ENCODE data around the gene PKP4.

PKP4 gene

GRCh38 chr2:158486970-158487325 lies 30.2 kb downstream of the PKP4 start:
- ChIA-PET POLR2A (no interaction called here), CTCF (no interaction called here)
- DNase-seq (ENCODE audit: extremely low spot score), result no peak
- TF ChIP-seq CTCF (IDR thresholded peaks at IDR 0.05; ENCODE audit: control extremely low read depth, extremely low read depth, low read depth, missing control alignments), result no peak

GRCh38 chr2:158487419-158487818 lies 30.7 kb downstream of the PKP4 start:
- DNase-seq (ENCODE audit: extremely low spot score), result no peak
- TF ChIP-seq CTCF (IDR thresholded peaks at IDR 0.05; ENCODE audit: control extremely low read depth, extremely low read depth, low read depth, missing control alignments), result no peak
- CTCF ChIA-PET, result interaction anchor here (1.1 kb wide), 1 partner anchor 30 kb away, joined by 5 read pairs; no protein-coding TSS in a partner anchor
- POLR2A ChIA-PET, result no interaction called here

GRCh38 chr2:158488442-158489216 lies 31.9 kb downstream of the PKP4 start:
- no peak for TF ChIP-seq CTCF (IDR thresholded peaks at IDR 0.05; ENCODE audit: control extremely low read depth, extremely low read depth, low read depth, missing control alignments)
- ChIA-PET POLR2A (no interaction called here), CTCF (interaction anchor here (0.7 to 2.4 kb wide), 4 partner anchors 9 to 31 kb away, joined by 3 to 12 read pairs (median 5); no protein-coding TSS in a partner anchor)
- no peak for DNase-seq (ENCODE audit: extremely low spot score)

GRCh38 chr2:158489366-158490112 lies 32.8 kb downstream of the PKP4 start:
- POLR2A ChIA-PET, result interaction anchor here (0.7 kb wide), 1 partner anchor 760 kb away, joined by 3 read pairs; no protein-coding TSS in a partner anchor
- CTCF ChIA-PET, result interaction anchor here (1.0 to 2.4 kb wide), 7 partner anchors 8 to 28 kb away, joined by 3 to 12 read pairs (median 4); no protein-coding TSS in a partner anchor
- no peak for TF ChIP-seq CTCF (IDR thresholded peaks at IDR 0.05; ENCODE audit: control extremely low read depth, extremely low read depth, low read depth, missing control alignments)
- DNase-seq (ENCODE audit: extremely low spot score), result no peak

- ChIA-PET POLR2A (no interaction called here), CTCF (interaction anchor here (1.3 to 1.6 kb wide), 2 partner anchors 27 to 52 kb away, joined by 3 read pairs; no protein-coding TSS in a partner anchor)
- no peak for DNase-seq (ENCODE audit: extremely low spot score)
- no peak for TF ChIP-seq CTCF (IDR thresholded peaks at IDR 0.05; ENCODE audit: control extremely low read depth, extremely low read depth, low read depth, missing control alignments)
Measured at GRCh38 chr2:158491072-158491471, 34.3 kb downstream of the PKP4 start.

- POLR2A ChIA-PET, result no interaction called here
- CTCF ChIA-PET, result no interaction called here
- no peak for DNase-seq (ENCODE audit: extremely low spot score)
- TF ChIP-seq CTCF (IDR thresholded peaks at IDR 0.05; ENCODE audit: control extremely low read depth, extremely low read depth, low read depth, missing control alignments), result no peak
Measured at GRCh38 chr2:158493458-158493857, 36.7 kb downstream of the PKP4 start.
